Right lobe of liver (tissue), 6 donors: ENCODE measurements around the gene LMBR1. TPM values are rescaled to one million over a fixed set of nuclear protein-coding genes. Genes with fewer than 3 reads are reported as not detected.
A peak's percentile ranks its signal among the peaks of the same experiment; 100 is the strongest.

Experiments used
- ATAC-seq, 4 donors: fragments of 200-7000 bp; cut with Tn5 transposase; one replicate each; pipeline ENCODE4 v1.9.1; 2020; ENCODE audit warnings: mild to moderate bottlenecking in 4 of 4, moderate library complexity in 4 of 4
- DNase-seq, 3 donors: peaks; one replicate each; pipeline ENCODE4 v3.0.0-alpha.2; 2020
- H3K27ac ChIP-seq, 3 donors: fragments of 200-600 bp; one replicate each; pipeline ENCODE4 v1.8.0; 2022
- H3K27me3 ChIP-seq, 2 donors: fragments of 200-600 bp; one replicate each; pipeline ENCODE4 v1.8.0; 2022
- H3K36me3 ChIP-seq, 4 donors: fragments of 200-600 bp; sonication (generic) in 1 of 4; one replicate each; pipeline versions ENCODE4 v1.5.1 to v1.8.0; 2017 to 2022; ENCODE audit warnings: control low read depth in 1 of 4
- H3K4me1 ChIP-seq, 4 donors: fragments of 200-600 bp; sonication (generic) in 1 of 4; one replicate each; pipeline versions ENCODE4 v1.5.1 to v1.8.0; 2017 to 2022; ENCODE audit warnings: control low read depth in 1 of 4
- H3K4me3 ChIP-seq, 3 donors: fragments of 200-600 bp; one replicate each; pipeline ENCODE4 v1.8.0; 2022
- H3K9me3 ChIP-seq, 4 donors: fragments of 200-600 bp; sonication (generic) in 1 of 4; one replicate each; pipeline versions ENCODE4 v1.5.1 to v1.8.0; 2017 to 2022; ENCODE audit warnings: control low read depth in 1 of 4
- CTCF ChIP-seq, 4 donors: fragments of 200-600 bp in 3 of 4; fragments of 450-650 bp in 1 of 4; IDR thresholded peaks; one replicate each; pipeline versions ENCODE4 v1.5.1 to v1.8.0; 2016 to 2022; ENCODE audit warnings: antibody characterized with exemption in 4 of 4, mild to moderate bottlenecking in 2 of 4
- POLR2A ChIP-seq: fragments of 450-650 bp; IDR thresholded peaks from one replicate; pipeline ENCODE4 v1.6.1; 2017; ENCODE audit warnings: antibody characterized with exemption, mild to moderate bottlenecking
- WGBS: methylation state at CpG from one replicate; pipeline ENCODE4 v1.1.6; 2018; ENCODE audit warnings: low coverage, low lambda C conversion rate; ENCODE audit not compliant: insufficient coverage; ENCODE audit errors: missing lambda C conversion rate; 5-methylcytosine and 5-hydroxymethylcytosine counted together
- intact Hi-C, 2 donors: fragments of 100-400 bp; cut with DNase I; formaldehyde crosslinking; loops; one replicate each; pipeline versions ENCODE4 v1.11.2 to v1.14.1; 2022
- total RNA-seq, 6 experiments: library from RNA; depleted of rRNA in 2 of 6; stranded (reverse); fragments of >200 nt in 2 of 6; fragmentation: NEBNext Ultra II Directional in 3 of 6; extraction: Animal tissue kit (Norgen Biotek cat#: 25700) in 3 of 6; gene quantifications; one replicate each; pipeline versions ENCODE4 v1.1.0 to v1.2.4, GENCODE V29; 2016 to 2023
- donor health status: DM: no; HTN: yes; CAD: no.
- donor health status: DM: no; HTN: no; CAD: no.
- donor health status: DM: no; HTN: no; CAD: no.
- donor health status: DM: no; HTN: yes; CAD: no.
- donor health status: DM: no; HTN: yes; CAD: no.

Gene LMBR1
- total RNA-seq, 6 experiments from 2014 or later = 25.1 to 34.5 (median 31.7) TPM

- no peaks in the 10 kb centered on the region for H3K36me3 ChIP-seq
- DNase-seq (no peak), ATAC-seq (peak in 1 of 4 donors; percentile 25)
- no peaks in the 10 kb centered on the region for H3K27me3 ChIP-seq
- no peaks in the 10 kb centered on the region for H3K4me1 ChIP-seq
- intact Hi-C loops = no loop called here
- H3K4me3 ChIP-seq = no peak overlapping the region
- 100% methylated on average over 3 of the region's 3 CpGs for WGBS
- H3K27ac ChIP-seq = no peak overlapping the region
- TF ChIP-seq CTCF (IDR thresholded peaks at IDR 0.05) = no peak
- TF ChIP-seq POLR2A = no peak
- no peaks in the 10 kb centered on the region for H3K9me3 ChIP-seq
These were observed 141.7 kb downstream of the LMBR1 start for GRCh38 chr7:156751319-156751718.

GRCh38 chr7:156747718-156748117, 145.3 kb downstream of the LMBR1 start:
- no peak overlapping the region for H3K4me3 ChIP-seq
- 94% methylated on average over 1 of the region's 1 CpG for WGBS
- H3K27ac ChIP-seq = no peak overlapping the region
- intact Hi-C loops = no loop called here
- DNase-seq (no peak), ATAC-seq (no peak)
- TF ChIP-seq CTCF (IDR thresholded peaks at IDR 0.05) = no peak
- no peak for TF ChIP-seq POLR2A
- no peaks in the 10 kb centered on the region for H3K36me3 ChIP-seq
- no peaks in the 10 kb centered on the region for H3K4me1 ChIP-seq
- H3K27me3 ChIP-seq = no peaks in the 10 kb centered on the region
- no peaks in the 10 kb centered on the region for H3K9me3 ChIP-seq

DNA sequence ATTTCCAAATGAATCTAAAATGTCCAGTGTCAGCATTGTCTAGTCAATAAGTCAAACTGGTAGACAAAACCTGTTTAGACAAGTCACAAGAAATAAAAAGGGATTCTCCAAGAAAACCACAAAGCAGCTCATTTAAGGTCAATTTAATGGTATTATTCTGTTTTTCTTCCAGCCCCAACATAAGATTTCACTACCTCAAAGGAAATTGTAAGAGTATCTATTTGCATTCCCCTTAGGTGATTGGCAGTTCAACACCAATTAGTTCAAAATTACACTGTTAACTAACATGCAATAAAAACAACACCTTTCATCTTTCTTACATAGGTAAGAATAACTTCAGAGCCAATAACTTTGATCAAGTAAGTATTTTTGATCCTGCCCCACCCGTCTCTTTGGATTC, 146.1 kb downstream of the LMBR1 start:
- TF ChIP-seq POLR2A (no peak), CTCF (IDR thresholded peaks at IDR 0.05) (no peak)
- no peaks in the 10 kb centered on the region for H3K36me3 ChIP-seq
- WGBS = 100% methylated on average over 1 of the region's 1 CpG
- no peak overlapping the region for H3K27ac ChIP-seq
- ATAC-seq = no peak
- no peak overlapping the region for H3K4me3 ChIP-seq
- intact Hi-C loops = no loop called here
- no peak for DNase-seq
- no peaks in the 10 kb centered on the region for H3K4me1 ChIP-seq
- no peaks in the 10 kb centered on the region for H3K9me3 ChIP-seq
- no peaks in the 10 kb centered on the region for H3K27me3 ChIP-seq

GRCh38 chr7:156739596-156739995, 153.4 kb downstream of the LMBR1 start:
- Histone ChIP-seq H3K4me1 (no peaks in the 10 kb centered on the region), H3K27me3 (no peaks in the 10 kb centered on the region), H3K4me3 (no peak overlapping the region), H3K36me3 (no peaks in the 10 kb centered on the region), H3K9me3 (no peaks in the 10 kb centered on the region), H3K27ac (no peak overlapping the region)
- no peak for ATAC-seq
- no peak for DNase-seq
- no peak for TF ChIP-seq CTCF (IDR thresholded peaks at IDR 0.05)
- intact Hi-C loops = no loop called here
- 71% methylated on average over 3 of the region's 5 CpGs for WGBS

- WGBS = 84% methylated on average over 5 of the region's 7 CpGs
- DNase-seq (no peak), ATAC-seq (no peak)
- Histone ChIP-seq H3K36me3 (no peaks in the 10 kb centered on the region), H3K9me3 (no peaks in the 10 kb centered on the region), H3K27me3 (no peaks in the 10 kb centered on the region), H3K4me1 (no peaks in the 10 kb centered on the region), H3K27ac (no peak overlapping the region), H3K4me3 (no peak overlapping the region)
- intact Hi-C loops = no loop called here
- no peak for TF ChIP-seq POLR2A
- no peak for TF ChIP-seq CTCF (IDR thresholded peaks at IDR 0.05)
These were observed 157.1 kb downstream of the LMBR1 start for GRCh38 chr7:156735851-156736250.
